HCT116 (cell line): ENCODE results near the gene FGF21. TPM values are rescaled to one million over a fixed set of nuclear protein-coding genes. Genes with fewer than 3 reads are reported as not detected.
A peak's percentile ranks its signal among the peaks of the same experiment; 100 is the strongest.

ENCODE experiments used
- ATAC-seq: fragments of 200-7000 bp; cut with Tn5 transposase; 2 replicates; pipeline ENCODE4 v1.9.1; 2020; ENCODE audit warnings: mild to moderate bottlenecking, moderate library complexity
- BruUV-seq: library from RNA; stranded (reverse); fragments of 400-500 nt; replicated peaks from 2 replicates; lab custom pipeline; 2021; lab: Mats Ljungman, UMichigan
- CTCF ChIA-PET: fragments of 300-600 bp; sonication (Branson Sonifier 250); formaldehyde crosslinking; loops from one replicate; lab custom pipeline; 2021; ENCODE audit warnings: antibody characterized with exemption; lab: Charles Lee
- POLR2A ChIA-PET: fragments of 300-600, 350-600 bp; sonication (Branson Sonifier 250); formaldehyde crosslinking; loops from one replicate; lab custom pipeline; 2021; ENCODE audit warnings: antibody characterized with exemption; lab: Charles Lee
- RAD21 ChIA-PET, 2 experiments: fragments of 300-600 bp; sonication (Branson Sonifier 250); formaldehyde crosslinking; loops; one replicate each; lab custom pipeline; 2023; ENCODE audit warnings: low total read pairs in 2 of 2; ENCODE audit not compliant: uncharacterized antibody in 2 of 2, unreplicated experiment in 2 of 2, low non-redundant PET in 1 of 2; lab: Charles Lee
- DNase-seq: peaks from one replicate; pipeline ENCODE4 v3.0.0-alpha.2; 2010; ENCODE audit warnings: low read depth, low spot score
- H2AFZ ChIP-seq: fragments of 200-600 bp; shearing (Covaris generic), sonication (generic); 2 replicates; pipeline ENCODE4 v1.6.1; 2017; ENCODE audit warnings: low read depth, mixed run types, mixed read lengths, antibody characterized with exemption, low read length; ENCODE audit not compliant: poor library complexity, severe bottlenecking
- H3K27ac ChIP-seq: 2 replicates; pipeline ENCODE4 v1.5.1; 2012; ENCODE audit warnings: low read depth, low read length
- H3K27me3 ChIP-seq: fragments of 200-600 bp; sonication (generic); 2 replicates; pipeline ENCODE4 v1.6.1; 2016; ENCODE audit warnings: mixed run types, low read length, mixed read lengths; ENCODE audit not compliant: insufficient read depth
- H3K36me3 ChIP-seq, 2 experiments: fragments of 200-500 bp in 1 of 2; fragments of 200-600 bp in 1 of 2; sonication (Bioruptor generic) in 1 of 2; sonication (generic) in 1 of 2; 2 replicates each; pipeline versions ENCODE4 v1.5.1 to v1.6.1; 2014 to 2016; ENCODE audit warnings: low read length in 2 of 2, inconsistent platforms in 1 of 2, mixed read lengths in 1 of 2, mixed run types in 1 of 2; ENCODE audit not compliant: insufficient read depth in 2 of 2, control insufficient read depth in 1 of 2
- H3K4me1 ChIP-seq, 2 experiments: fragments of 200-600 bp in 1 of 2; sonication (generic) in 1 of 2; 2 replicates each; pipeline versions ENCODE4 v1.5.1 to v1.6.1; 2012 to 2017; ENCODE audit warnings: low read length in 2 of 2, inconsistent platforms in 1 of 2, mild to moderate bottlenecking in 1 of 2, mixed read lengths in 1 of 2, mixed run types in 1 of 2, moderate library complexity in 1 of 2; ENCODE audit not compliant: insufficient read depth in 2 of 2, control insufficient read depth in 1 of 2
- H3K4me2 ChIP-seq: fragments of 200-600 bp; sonication (generic); 2 replicates; pipeline ENCODE4 v1.6.1; 2017; ENCODE audit warnings: mixed run types, low read length, mixed read lengths
- H3K4me3 ChIP-seq, 2 experiments: fragments of 200-600 bp in 1 of 2; sonication (generic) in 1 of 2; replicated peaks in 1 of 2; 2 replicates each; pipeline ENCODE4 v1.5.1; 2011 to 2016; ENCODE audit warnings: low read length in 2 of 2, control low read depth in 1 of 2, low read depth in 1 of 2, mild to moderate bottlenecking in 1 of 2, mixed read lengths in 1 of 2, mixed run types in 1 of 2
- H3K79me2 ChIP-seq: fragments of 200-600 bp; sonication (generic); 2 replicates; pipeline ENCODE4 v1.6.1; 2017; ENCODE audit warnings: mild to moderate bottlenecking, mixed run types, low read length, moderate library complexity, mixed read lengths; ENCODE audit not compliant: insufficient read depth
- H3K9ac ChIP-seq: fragments of 200-600 bp; sonication (generic); 2 replicates; pipeline ENCODE4 v1.6.1; 2016; ENCODE audit warnings: low read length, mixed read lengths
- H3K9me2 ChIP-seq: fragments of 200-600 bp; sonication (generic), shearing (Covaris generic); 2 replicates; pipeline ENCODE4 v1.6.1; 2017; ENCODE audit warnings: mixed run types, mild to moderate bottlenecking, moderate library complexity; ENCODE audit not compliant: insufficient read depth
- H3K9me3 ChIP-seq, 2 experiments: fragments of 200-500 bp in 1 of 2; fragments of 200-600 bp in 1 of 2; sonication (Bioruptor generic) in 1 of 2; sonication (generic) in 1 of 2; 2 replicates each; pipeline ENCODE4 v1.6.1; 2014 to 2017; ENCODE audit warnings: low read length in 2 of 2, mixed read lengths in 2 of 2, inconsistent platforms in 1 of 2, low read depth in 1 of 2, mild to moderate bottlenecking in 1 of 2, mixed run types in 1 of 2, moderate library complexity in 1 of 2; ENCODE audit not compliant: control insufficient read depth in 1 of 2, insufficient read depth in 1 of 2
- H4K20me1 ChIP-seq: fragments of 200-600 bp; sonication (generic), shearing (Covaris generic); 2 replicates; pipeline ENCODE4 v1.6.1; 2017; ENCODE audit warnings: mixed run types, mild to moderate bottlenecking, moderate library complexity; ENCODE audit not compliant: insufficient read depth
- CTCF ChIP-seq, 3 experiments: fragments of 200-600 bp in 1 of 3; sonication (generic) in 1 of 3; IDR thresholded peaks in 2 of 3; conservative IDR thresholded peaks in 1 of 3; 2 replicates each; pipeline ENCODE4 v1.5.1; 2012 to 2017; ENCODE audit warnings: low read depth in 2 of 3, low read length in 2 of 3, antibody characterized with exemption in 1 of 3, borderline replicate concordance in 1 of 3, control low read depth in 1 of 3, mild to moderate bottlenecking in 1 of 3, mixed read lengths in 1 of 3, mixed run types in 1 of 3, moderate library complexity in 1 of 3; ENCODE audit not compliant: insufficient read depth in 1 of 3
- ZFX ChIP-seq: fragments of 450-650 bp; IDR thresholded peaks from 2 replicates; pipeline ENCODE4 v1.6.1; 2017
- intact Hi-C: fragments of 100-400 bp; cut with micrococcal nuclease; formaldehyde crosslinking; loops from 2 replicates; pipeline ENCODE4 v1.10.0; 2022
- total RNA-seq: library from RNA; stranded (reverse); gene quantifications from one replicate; pipeline ENCODE4 v1.2.1, GENCODE V29; 2021; ENCODE audit not compliant: unreplicated experiment

The FGF21 gene
- total RNA-seq, 1 experiment from 2014 or later: 0.81 TPM

GRCh38 chr19:48713041-48713863 is 42.1 kb upstream of the FGF21 start:
- peak overlapping the region; percentile 27 for H2AFZ ChIP-seq
- H3K9me3 ChIP-seq: no peaks in the 10 kb centered on the region
- H3K27ac ChIP-seq: peak overlapping the region; percentile 72
- H3K79me2 ChIP-seq: no peaks in the 10 kb centered on the region
- no peaks in the 10 kb centered on the region for H3K36me3 ChIP-seq
- H4K20me1 ChIP-seq: no peaks in the 10 kb centered on the region
- TSS peak; percentile 51 for BruUV-seq
- CTCF ChIA-PET: interaction anchor here (1.0 to 2.3 kb wide), 4 partner anchors 8 to 38 kb away, joined by 4 to 7 read pairs (median 6); partner anchors contain the start of gene FUT2
- DNase-seq (no peak), ATAC-seq (peak; percentile 29; the same call in 1 of the 2 replicates)
- H3K27me3 ChIP-seq: no peaks in the 10 kb centered on the region
- peak overlapping the region; percentile 88 for H3K4me2 ChIP-seq
- no peaks in the 10 kb centered on the region for H3K9me2 ChIP-seq
- RAD21 ChIA-PET: interaction anchor here (0.6 to 1.2 kb wide), 4 partner anchors 15 to 276 kb away, joined by 3 to 5 read pairs (median 4); partner anchors contain the start of gene FUT2 (in 1 of the 2)
- H3K9ac ChIP-seq: peak overlapping the region; percentile 78
- no peak for TF ChIP-seq ZFX
- TF ChIP-seq CTCF (IDR thresholded peaks at IDR 0.05 in 2 of 3, conservative IDR thresholded peaks at IDR 0.05 in 1 of 3; ENCODE audit: borderline replicate concordance in 1 of 3, insufficient read depth in 1 of 3, low read depth in 2 of 3, low read length in 2 of 3): peak in 1 of 3 experiments; percentile 49; a peak in 3 of 6 replicates
- POLR2A ChIA-PET: interaction anchor here (0.6 to 3.4 kb wide), 7 partner anchors 12 to 75 kb away, joined by 3 to 18 read pairs (median 3); partner anchors contain the start of genes CA11 and FUT2
- H3K4me1 ChIP-seq: peaks cover 12 to 40% of the 10 kb centered on the region in 2 experiments
- intact Hi-C loops: loop anchor here (5.0 kb wide), 1 partner anchor 34 kb away; the partner anchor contains the start of gene IZUMO1
- H3K4me3 ChIP-seq: peak overlapping the region; percentile 88 to 92
